T-helper 1 cell treated with Interleukin-12 subunit alpha and Interleukin-12 subunit beta and Interleukin-4 antibody, amounts not matched to agents 30 ng/mL and 1 ng/mL, for 36 hours (primary cell): Measurements from ENCODE around the gene PRKAA1. TPM values are rescaled to one million over a fixed set of nuclear protein-coding genes. Genes with fewer than 3 reads are reported as not detected.
"Not testable (repeated sequence)": the region's sequence is repeated elsewhere in the genome, so short reads cannot be mapped to it uniquely, and the experiment has no call there.

Source experiments
- intact Hi-C: fragments of 100-400 bp; cut with micrococcal nuclease; formaldehyde crosslinking; loops from one replicate; pipeline ENCODE4 v1.15.1; 2024
- total RNA-seq: library from RNA; stranded (reverse); gene quantifications from 2 replicates; pipeline ENCODE4 v1.2.3, GENCODE V29; 2022

PRKAA1 gene
- total RNA-seq, 1 donor from 2014 or later, result 71.4 TPM

DNA sequence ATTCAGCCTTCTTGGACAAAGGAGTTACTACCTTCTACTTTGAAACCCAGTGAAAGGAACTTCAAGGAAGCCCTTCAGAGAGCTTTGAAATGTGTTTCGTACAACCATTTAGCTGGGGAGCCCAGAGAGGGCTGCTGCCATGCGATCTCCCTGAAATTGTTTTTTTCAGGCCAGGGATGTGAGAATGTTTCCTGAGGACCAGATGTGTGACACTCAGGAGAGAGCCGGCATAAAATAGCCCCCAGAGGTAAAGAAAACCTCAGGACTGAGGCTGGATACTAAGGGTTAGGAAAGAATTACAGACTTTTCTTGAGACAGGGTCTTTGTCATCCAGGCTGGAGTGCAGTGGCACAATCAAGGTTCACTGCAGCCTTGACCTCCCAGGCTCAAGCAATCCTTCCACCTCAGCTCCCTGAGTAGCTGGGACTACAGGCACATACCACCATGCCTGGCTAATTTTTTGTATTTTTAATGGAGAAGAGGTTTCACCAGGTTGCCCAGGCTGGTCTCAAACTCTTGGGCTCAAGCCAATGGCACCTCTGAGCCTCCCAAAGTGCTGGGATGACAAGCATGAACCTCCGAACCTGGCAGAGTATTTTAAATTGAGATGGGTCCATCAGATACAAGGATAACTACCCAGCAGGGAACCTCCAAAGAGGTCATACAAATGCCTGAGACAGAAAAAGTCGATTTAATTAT lies 28.5 kb upstream of the PRKAA1 start:
- intact Hi-C loops, result no loop called here

DNA sequence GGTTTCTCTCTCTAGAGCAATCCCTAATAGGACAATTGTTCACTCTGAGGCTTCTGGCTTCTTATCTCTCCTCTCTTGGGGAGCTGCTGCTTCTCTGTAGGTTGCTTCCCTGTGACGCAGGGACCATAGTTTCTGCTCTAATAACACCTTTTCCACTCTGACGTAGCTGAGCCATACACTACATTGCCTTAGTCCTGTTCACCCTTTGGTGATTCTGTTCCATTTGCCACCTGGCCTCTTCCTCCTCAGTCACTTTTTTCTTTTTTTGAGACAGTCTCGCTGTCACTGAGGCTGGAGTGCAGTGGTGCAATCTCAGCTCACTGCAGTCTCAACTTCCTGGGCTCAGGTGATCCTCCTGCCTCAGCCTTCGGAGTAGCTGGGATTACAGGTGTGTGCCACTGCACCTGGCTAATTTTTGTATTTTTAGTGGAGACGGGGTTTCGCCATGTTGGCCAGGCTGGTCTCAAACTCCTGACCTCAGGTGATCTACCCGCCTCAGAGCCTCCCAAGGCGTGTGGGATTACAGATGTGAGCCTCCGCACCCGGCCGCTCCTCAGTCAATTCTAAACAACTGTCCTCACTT lies 27.4 kb upstream of the PRKAA1 start:
- intact Hi-C loops, result not testable (repeated sequence)

DNA sequence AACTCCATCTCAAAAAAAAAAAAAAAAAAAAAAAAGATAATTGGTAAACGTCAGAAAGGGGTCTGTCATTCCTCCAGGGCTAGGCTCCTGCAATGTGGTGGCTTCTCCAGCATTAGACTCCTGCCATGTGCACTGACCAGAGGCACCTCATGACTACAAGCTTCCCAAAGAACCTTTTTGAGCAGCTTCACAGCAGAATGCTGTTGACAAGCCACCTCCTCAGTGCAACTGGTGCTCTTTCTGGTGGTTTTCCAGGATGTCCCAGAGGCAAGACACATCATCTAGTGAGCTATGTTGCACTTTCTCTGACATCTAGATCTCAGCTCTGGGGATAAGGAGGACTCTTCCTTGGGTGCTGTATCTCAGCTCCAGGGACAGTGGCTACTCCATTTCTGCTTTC lies 25.3 kb upstream of the PRKAA1 start:
- intact Hi-C loops, result no loop called here

GRCh38 chr5:40813698-40814281 lies 15.6 kb upstream of the PRKAA1 start:
- intact Hi-C loops, result no loop called here

DNA sequence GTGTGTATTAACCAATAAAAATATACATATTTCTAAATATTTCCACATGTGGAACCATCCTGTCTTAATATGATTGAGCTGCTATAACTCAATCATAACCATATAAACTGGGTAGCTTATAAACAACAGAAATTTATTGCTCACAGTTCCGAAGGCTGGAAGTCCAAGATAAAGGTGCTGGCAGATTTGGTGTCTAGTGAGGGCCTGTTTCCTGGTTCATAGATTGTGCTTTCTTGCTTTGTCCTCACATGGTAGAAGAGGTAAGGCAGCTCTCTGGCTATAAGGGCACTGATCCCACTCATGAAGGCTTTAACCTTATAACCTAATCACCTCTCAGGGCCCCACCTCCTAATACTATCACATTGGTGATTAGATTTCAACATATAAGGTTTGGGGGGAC lies 14.0 kb upstream of the PRKAA1 start:
- intact Hi-C loops, result no loop called here

- intact Hi-C loops, result no loop called here
These were observed 3.8 kb upstream of the PRKAA1 start for GRCh38 chr5:40801771-40802562.

GRCh38 chr5:40799258-40799657 lies 1.1 kb upstream of the PRKAA1 start:
- intact Hi-C loops, result no loop called here

DNA sequence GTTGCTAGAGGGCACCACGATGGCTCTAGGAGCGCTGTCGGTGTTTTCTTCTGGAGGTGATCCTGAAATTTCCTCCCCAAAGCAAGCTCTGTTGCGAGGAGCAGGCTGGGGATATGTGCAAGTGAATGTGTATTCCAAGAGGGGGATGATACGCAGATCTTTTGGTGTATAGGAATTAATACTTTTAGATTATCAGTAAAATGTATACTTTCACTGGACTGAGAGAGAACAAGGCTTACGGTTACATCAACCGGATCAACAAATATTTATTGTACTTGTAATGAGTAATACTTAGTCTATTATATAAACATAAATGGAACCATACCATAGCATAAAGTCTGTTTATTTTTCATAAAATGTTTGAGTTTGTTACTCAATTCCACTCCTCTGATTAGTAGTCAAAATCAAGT lies 632 bp upstream of the PRKAA1 start:
- intact Hi-C loops, result loop anchor here (1.0 kb wide), 2 partner anchors 850 to 1105 kb away; partner anchors contain the start of gene RIMOC1

DNA sequence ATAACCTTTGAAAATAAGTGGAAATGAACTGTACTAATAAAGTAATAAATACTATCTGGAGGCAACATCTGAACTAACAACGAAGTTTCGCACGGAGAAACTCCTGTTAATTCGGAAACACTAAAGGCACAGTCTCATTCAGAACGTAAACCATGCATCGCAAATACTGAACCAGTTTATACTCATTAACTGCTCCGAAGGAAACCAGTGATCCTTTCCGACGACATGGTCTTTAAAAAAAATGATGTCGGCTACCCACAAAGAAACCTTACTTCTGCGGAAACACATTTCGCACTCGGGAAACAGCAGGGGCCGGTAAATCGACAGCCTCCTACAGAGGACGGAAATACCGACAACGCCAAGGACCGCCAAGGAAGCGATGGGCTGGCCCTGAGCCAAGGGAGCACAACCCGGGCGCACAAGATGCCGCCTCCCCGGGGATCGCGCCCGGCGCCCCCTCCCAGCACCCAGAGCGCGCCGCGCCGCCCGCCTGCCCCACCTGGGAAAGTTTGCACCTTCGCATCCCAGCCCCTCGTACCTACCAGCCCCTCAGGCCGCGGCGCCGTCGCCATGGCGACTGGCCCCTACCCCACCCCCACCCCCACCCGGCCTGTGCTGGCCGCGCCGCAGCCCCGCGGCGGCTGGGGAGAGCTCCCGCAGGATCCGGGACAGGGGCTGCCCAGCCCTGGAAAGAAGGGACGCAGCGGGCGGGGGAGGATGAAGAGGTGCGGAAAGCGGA lies 732 bp downstream of the PRKAA1 start:
- intact Hi-C loops, result loop anchor here (1.0 to 2.0 kb wide), 7 partner anchors 38 to 1107 kb away; partner anchors contain the start of genes PTGER4, RIMOC1, RPL37 and TTC33

DNA sequence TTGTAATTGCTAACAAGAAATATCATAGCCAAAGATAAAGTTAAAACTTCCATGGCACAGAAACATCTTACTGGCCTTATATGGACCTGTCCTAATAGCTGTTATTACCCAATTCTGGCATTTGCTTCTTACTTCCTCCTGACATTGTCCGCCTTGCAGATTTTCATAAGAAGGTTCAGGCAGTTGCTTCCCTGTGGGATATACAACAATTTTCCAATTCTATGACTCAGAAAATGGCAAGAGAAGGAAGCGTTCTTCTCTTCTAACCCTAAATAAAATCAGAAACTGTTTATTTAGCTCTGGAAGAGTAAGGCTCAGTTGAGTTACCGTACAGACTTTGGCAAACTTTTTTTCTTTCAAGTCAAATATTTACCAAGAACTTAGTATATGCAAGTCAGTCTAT lies 1.7 kb downstream of the PRKAA1 start:
- intact Hi-C loops, result loop anchor here (2.0 kb wide), 2 partner anchors 118 to 386 kb away; partner anchors contain the start of gene PTGER4

DNA sequence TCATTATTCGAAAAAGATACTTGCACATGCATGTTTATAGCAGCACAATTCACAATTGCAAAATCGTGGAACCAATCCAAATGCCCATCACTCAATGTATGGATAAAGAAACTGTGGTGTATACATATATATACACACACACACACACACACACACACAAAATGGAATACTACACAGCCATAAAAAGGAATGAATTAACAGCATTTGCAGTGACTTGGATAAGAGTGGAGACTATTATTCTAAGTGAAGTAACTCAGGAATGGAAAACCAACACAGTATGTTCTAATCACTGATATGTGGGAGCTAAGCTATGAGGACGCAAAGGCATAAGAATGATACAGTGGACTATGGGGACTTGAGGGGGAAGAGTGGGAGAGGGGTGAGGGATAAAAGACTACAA lies 3.3 kb downstream of the PRKAA1 start:
- intact Hi-C loops, result not testable (repeated sequence)

- intact Hi-C loops, result not testable (repeated sequence)
These were observed 3.8 kb downstream of the PRKAA1 start for GRCh38 chr5:40794340-40794739.

GRCh38 chr5:40792691-40793090 lies 5.5 kb downstream of the PRKAA1 start:
- intact Hi-C loops, result not testable (repeated sequence)

DNA sequence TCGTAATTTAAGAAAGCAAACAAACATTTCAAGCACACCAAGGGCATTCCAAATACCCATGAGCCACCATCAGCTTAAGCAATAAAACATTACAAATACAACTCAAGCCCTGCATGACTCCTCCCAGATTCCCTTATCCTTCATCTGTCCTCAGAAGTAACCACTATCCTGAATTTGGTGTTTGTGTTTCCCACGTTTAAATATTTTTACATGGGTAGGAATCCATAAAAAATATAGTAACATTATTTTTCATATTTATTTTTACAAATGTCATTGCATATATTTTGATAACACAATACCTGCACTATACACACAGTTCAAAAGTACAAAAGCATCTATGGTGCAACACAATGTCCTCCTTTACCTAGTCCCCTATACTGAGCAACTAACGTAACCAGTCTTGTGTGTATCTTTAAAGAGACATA lies 6.4 kb downstream of the PRKAA1 start:
- intact Hi-C loops, result no loop called here

DNA sequence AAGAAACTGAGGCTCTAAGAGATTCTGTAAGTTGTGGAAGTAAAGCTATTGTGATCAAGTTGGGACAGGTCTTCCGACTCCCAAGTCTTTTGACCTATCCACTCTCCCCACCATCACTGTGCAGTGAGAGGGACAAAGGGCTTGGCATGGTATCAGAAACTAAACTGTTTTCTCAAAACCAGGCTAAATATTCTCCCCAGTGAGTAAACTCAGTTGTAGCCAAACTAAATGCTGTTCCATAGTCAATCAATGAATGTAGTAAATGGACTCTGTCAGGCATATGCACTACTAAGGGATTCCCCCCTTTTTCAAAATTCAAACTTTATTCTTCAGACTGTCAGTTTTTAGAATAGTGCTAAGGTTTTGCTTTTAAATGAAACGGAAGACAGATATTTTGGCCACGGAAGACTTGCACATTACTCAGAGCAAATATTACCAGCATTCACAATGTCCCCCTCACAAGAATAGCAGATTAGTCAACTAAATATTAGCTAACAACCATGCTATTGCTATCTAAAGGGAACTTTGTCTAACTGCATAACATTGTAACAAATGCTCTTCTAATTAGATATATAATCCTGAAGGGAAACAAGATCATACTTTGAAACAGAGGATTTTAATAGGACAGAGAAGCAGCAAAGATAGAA lies 7.1 kb downstream of the PRKAA1 start:
- intact Hi-C loops, result no loop called here

DNA sequence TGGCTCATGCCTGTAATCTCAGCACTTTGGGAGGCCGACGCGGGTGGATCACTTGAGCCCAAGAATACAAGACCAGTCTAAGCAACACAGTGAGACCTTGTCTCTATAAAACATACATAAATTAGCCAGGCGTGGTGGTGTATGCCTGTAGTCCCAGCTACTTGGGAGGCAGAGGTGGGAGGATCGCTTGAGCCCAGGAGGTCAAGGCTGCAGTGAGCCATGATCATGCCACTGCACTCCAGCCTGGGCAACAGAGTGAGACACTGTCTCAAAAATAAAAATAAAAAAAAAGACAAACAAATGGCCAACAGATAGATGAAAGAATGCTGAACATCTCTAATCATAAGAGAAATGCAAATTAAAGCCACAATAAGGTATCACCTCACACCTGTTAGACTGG lies 9.2 kb downstream of the PRKAA1 start:
- intact Hi-C loops, result not testable (repeated sequence)

DNA sequence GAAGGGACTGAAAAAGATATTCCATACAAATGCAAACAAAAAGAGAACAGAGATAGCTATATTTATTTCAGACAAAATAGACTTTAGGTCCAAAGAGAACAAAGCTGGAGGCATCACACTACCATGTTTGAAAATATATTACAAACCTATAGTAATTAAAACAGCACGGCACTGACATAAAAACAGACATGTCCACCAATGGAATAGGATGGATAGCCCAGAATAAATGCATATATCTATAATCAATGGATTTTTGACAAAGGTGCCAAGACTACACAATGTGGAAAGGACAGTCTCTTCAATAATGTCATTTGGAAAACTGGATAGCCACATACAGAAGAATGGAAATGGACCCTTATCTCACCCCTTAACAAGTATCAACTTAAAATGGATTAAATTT lies 10.2 kb downstream of the PRKAA1 start:
- intact Hi-C loops, result no loop called here

GRCh38 chr5:40786664-40787063 lies 11.5 kb downstream of the PRKAA1 start:
- intact Hi-C loops, result not testable (repeated sequence)

DNA sequence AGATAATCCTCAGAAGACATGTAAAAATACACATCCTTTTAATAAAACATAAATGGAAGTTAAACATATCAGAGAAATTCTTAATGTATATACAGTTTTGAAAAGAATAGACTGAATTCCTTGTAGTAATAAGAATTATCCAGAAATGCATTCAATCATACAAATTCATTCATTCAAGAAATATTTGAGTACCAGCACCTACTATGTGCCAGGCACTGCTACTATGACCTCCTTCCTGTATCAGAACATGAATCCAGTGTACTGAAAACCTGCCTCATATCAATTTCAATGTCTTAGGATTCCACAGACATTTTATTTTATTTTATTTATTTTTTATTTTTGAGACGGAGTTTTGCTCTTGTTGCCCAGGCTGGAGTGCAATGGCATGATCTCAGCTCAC lies 13.3 kb downstream of the PRKAA1 start:
- intact Hi-C loops, result no loop called here

GRCh38 chr5:40784027-40784653 lies 14.0 kb downstream of the PRKAA1 start:
- intact Hi-C loops, result no loop called here
